Right atrium auricular region (tissue), 2 donors: Measurements from ENCODE around the gene INPP4B. TPM values are rescaled to one million over a fixed set of nuclear protein-coding genes. Genes with fewer than 3 reads are reported as not detected.

ENCODE experiments used
- DNase-seq: peaks from one replicate; pipeline ENCODE4 v3.0.0-alpha.2; 2019; ENCODE audit warnings: low spot score
- H3K27ac ChIP-seq, 2 donors: fragments of 200-600 bp; sonication (generic); 1 replicate in 1 of 2; 2 replicates in 1 of 2; pipeline ENCODE4 v1.5.1; 2016 to 2019
- H3K27me3 ChIP-seq, 2 donors: fragments of 200-600 bp; sonication (generic); one replicate each; pipeline versions ENCODE4 v1.5.1 to v1.6.0; 2017 to 2019
- H3K36me3 ChIP-seq: fragments of 200-600 bp; sonication (generic); one replicate; pipeline ENCODE4 v1.5.1; 2016
- H3K4me1 ChIP-seq, 2 donors: fragments of 200-600 bp; sonication (generic); one replicate each; pipeline versions ENCODE4 v1.5.1 to v1.6.0; 2017 to 2019
- H3K4me3 ChIP-seq, 2 donors: fragments of 200-600 bp; sonication (generic); 1 replicate in 1 of 2; 2 replicates in 1 of 2; pipeline ENCODE4 v1.5.1; 2017 to 2019; ENCODE audit warnings: mild to moderate bottlenecking in 1 of 2, moderate library complexity in 1 of 2
- H3K9me3 ChIP-seq, 2 donors: fragments of 200-600 bp; sonication (generic); one replicate each; pipeline ENCODE4 v1.5.1; 2019
- CTCF ChIP-seq, 2 donors: fragments of 200-600 bp; sonication (generic); IDR thresholded peaks; one replicate each; pipeline ENCODE4 v1.5.1; 2019; ENCODE audit warnings: antibody characterized with exemption in 2 of 2
- total RNA-seq, 2 donors: library from RNA; depleted of rRNA; stranded (reverse); fragments of >200 nt; gene quantifications; one replicate each; pipeline ENCODE4 v1.1.0, GENCODE V29; 2016

Gene INPP4B
- total RNA-seq, 2 donors from 2014 or later = 14.8 to 15.3 TPM

DNA sequence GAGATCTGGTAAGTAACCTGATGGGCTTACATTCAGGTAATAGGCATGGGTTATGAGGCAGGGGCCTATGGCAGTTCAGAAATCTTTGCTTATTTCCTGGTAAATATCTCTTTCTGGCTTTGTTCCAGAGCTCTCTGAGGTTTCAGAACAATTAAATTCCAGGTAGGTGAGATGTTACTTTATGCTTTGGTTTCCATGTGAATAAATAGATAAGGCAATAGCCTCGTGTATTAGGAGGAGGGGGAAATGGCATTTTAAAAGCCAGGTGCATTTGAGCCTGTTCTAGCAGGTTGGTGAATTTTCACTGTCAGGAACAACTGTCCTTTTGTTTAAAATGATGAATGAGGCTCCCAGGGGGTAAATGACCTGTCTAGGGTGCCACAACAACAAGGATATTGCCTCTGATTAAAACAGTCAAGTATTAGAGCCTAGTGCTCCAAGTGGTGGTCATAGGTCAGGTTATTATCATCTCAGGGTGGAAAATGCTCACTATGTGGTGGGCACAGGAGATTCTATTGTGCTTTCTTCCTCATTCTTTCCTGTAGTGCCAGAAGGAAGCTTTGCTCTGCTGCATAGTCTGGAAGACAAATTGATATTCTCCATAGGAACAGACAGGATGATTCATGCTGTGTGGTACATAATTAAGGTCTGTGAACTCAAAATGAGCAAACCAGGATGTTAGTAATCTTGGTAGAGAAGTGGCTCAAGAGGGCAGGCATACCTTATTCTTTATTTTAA, 296.2 kb downstream of the INPP4B start:
- no peak for DNase-seq

GRCh38 chr4:142549248-142549647, 296.9 kb downstream of the INPP4B start:
- TF ChIP-seq CTCF (IDR thresholded peaks at IDR 0.05) = no peak
- no peak overlapping the region for H3K4me3 ChIP-seq
- H3K27ac ChIP-seq = no peak overlapping the region
- no peaks in the 10 kb centered on the region for H3K27me3 ChIP-seq
- no peaks in the 10 kb centered on the region for H3K36me3 ChIP-seq
- no peaks in the 10 kb centered on the region for H3K4me1 ChIP-seq
- H3K9me3 ChIP-seq = no peaks in the 10 kb centered on the region
- DNase-seq = no peak

More for the DNA sequence above, 296.2 kb downstream of the INPP4B start:
- TF ChIP-seq CTCF (IDR thresholded peaks at IDR 0.05) = no peak
- H3K4me3 ChIP-seq = no peak overlapping the region
- H3K27ac ChIP-seq = no peak overlapping the region
- H3K4me1 ChIP-seq = no peaks in the 10 kb centered on the region
- no peaks in the 10 kb centered on the region for H3K27me3 ChIP-seq
- no peaks in the 10 kb centered on the region for H3K36me3 ChIP-seq
- H3K9me3 ChIP-seq = no peaks in the 10 kb centered on the region

- Histone ChIP-seq H3K27me3 (no peaks in the 10 kb centered on the region), H3K36me3 (no peaks in the 10 kb centered on the region), H3K4me3 (no peak overlapping the region), H3K27ac (no peak overlapping the region), H3K9me3 (no peaks in the 10 kb centered on the region), H3K4me1 (no peaks in the 10 kb centered on the region)
- no peak for DNase-seq
- no peak for TF ChIP-seq CTCF (IDR thresholded peaks at IDR 0.05)
Measured at GRCh38 chr4:142548491-142548890, 297.6 kb downstream of the INPP4B start.

DNA sequence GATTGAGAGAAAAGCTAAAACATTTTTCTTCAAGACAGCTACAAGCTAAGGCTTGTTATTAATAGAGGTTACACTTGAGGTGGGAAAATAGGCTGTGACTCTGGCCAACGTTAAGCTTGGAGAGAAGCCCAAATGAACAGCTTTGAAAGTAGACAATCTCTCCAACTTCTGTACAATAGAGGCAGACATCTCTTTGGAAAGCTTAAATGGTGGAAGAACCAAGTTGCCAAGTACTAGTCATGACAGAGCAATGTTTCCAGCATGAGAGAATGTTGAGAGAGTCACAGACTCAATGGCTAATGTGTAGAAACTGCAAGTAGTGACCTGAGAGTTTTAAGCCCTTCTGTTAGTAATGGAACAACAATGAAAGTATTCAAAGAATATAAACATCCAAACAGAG, 298.1 kb downstream of the INPP4B start:
- H3K27me3 ChIP-seq = no peaks in the 10 kb centered on the region
- no peaks in the 10 kb centered on the region for H3K36me3 ChIP-seq
- DNase-seq = no peak
- TF ChIP-seq CTCF (IDR thresholded peaks at IDR 0.05) = no peak
- H3K4me3 ChIP-seq = no peak overlapping the region
- H3K27ac ChIP-seq = no peak overlapping the region
- H3K9me3 ChIP-seq = no peaks in the 10 kb centered on the region
- no peaks in the 10 kb centered on the region for H3K4me1 ChIP-seq

- Histone ChIP-seq H3K36me3 (no peaks in the 10 kb centered on the region), H3K4me3 (no peak overlapping the region), H3K9me3 (no peaks in the 10 kb centered on the region), H3K4me1 (no peaks in the 10 kb centered on the region), H3K27ac (no peak overlapping the region), H3K27me3 (no peaks in the 10 kb centered on the region)
- no peak for DNase-seq
- TF ChIP-seq CTCF (IDR thresholded peaks at IDR 0.05) = no peak
Measured at GRCh38 chr4:142544594-142544993, 301.5 kb downstream of the INPP4B start.

- no peak overlapping the region for H3K27ac ChIP-seq
- no peaks in the 10 kb centered on the region for H3K36me3 ChIP-seq
- H3K4me3 ChIP-seq = no peak overlapping the region
- DNase-seq = no peak
- H3K9me3 ChIP-seq = no peaks in the 10 kb centered on the region
- no peak for TF ChIP-seq CTCF (IDR thresholded peaks at IDR 0.05)
- H3K27me3 ChIP-seq = no peaks in the 10 kb centered on the region
- H3K4me1 ChIP-seq = no peaks in the 10 kb centered on the region
Measured at GRCh38 chr4:142544039-142544438, 302.1 kb downstream of the INPP4B start.
